A673 (cell line): Measurements from ENCODE around the gene FAM222B. TPM values are rescaled to one million over a fixed set of nuclear protein-coding genes. Genes with fewer than 3 reads are reported as not detected.
A peak's percentile ranks its signal among the peaks of the same experiment; 100 is the strongest.

Source experiments
- BruUV-seq: library from RNA; stranded (reverse); fragments of 400-500 nt; replicated peaks from 2 replicates; lab custom pipeline; 2021; lab: Mats Ljungman, UMichigan
- CTCF ChIA-PET: fragments of 300-600 bp; sonication (Branson Sonifier 250); formaldehyde crosslinking; loops from one replicate; lab custom pipeline; 2022; ENCODE audit warnings: antibody characterized with exemption; lab: Charles Lee
- POLR2A ChIA-PET: fragments of 300-600 bp; sonication (Branson Sonifier 250); formaldehyde crosslinking; loops from one replicate; lab custom pipeline; 2022; ENCODE audit warnings: antibody characterized with exemption; ENCODE audit not compliant: low non-redundant PET; lab: Charles Lee
- DNase-seq: peaks from one replicate; pipeline ENCODE4 v3.0.0-alpha.2; 2015; ENCODE audit warnings: low spot score
- H3K27ac ChIP-seq: fragments of 200-600 bp; sonication (generic); 2 replicates; pipeline ENCODE4 v1.5.1; 2016; ENCODE audit warnings: mixed run types, low read depth, mild to moderate bottlenecking, mixed read lengths, antibody characterized with exemption, low read length; ENCODE audit not compliant: poor library complexity, severe bottlenecking
- H3K27me3 ChIP-seq: fragments of 200-600 bp; sonication (generic); replicated peaks from 2 replicates; pipeline ENCODE4 v1.6.1; 2017; ENCODE audit warnings: mixed run types, low read depth, mild to moderate bottlenecking, mixed read lengths, antibody characterized with exemption, low read length; ENCODE audit not compliant: insufficient read depth, poor library complexity
- H3K36me3 ChIP-seq: fragments of 200-600 bp; sonication (generic); 2 replicates; pipeline ENCODE4 v1.6.1; 2016; ENCODE audit warnings: mixed run types, mild to moderate bottlenecking, mixed read lengths, antibody characterized with exemption, low read length; ENCODE audit not compliant: insufficient read depth, poor library complexity, severe bottlenecking
- H3K4me1 ChIP-seq: fragments of 200-600 bp; sonication (generic); 2 replicates; pipeline ENCODE4 v1.6.1; 2017; ENCODE audit warnings: mixed run types, mild to moderate bottlenecking, mixed read lengths, antibody characterized with exemption, low read length; ENCODE audit not compliant: insufficient read depth, poor library complexity, severe bottlenecking
- H3K4me3 ChIP-seq: fragments of 200-600 bp; sonication (generic); 2 replicates; pipeline ENCODE4 v1.5.1; 2016; ENCODE audit warnings: low read depth, mixed run types, mild to moderate bottlenecking, mixed read lengths, low read length; ENCODE audit not compliant: poor library complexity, severe bottlenecking
- H3K9me3 ChIP-seq: fragments of 200-600 bp; sonication (generic); 2 replicates; pipeline ENCODE4 v1.6.1; 2016; ENCODE audit warnings: mixed run types, low read depth, mild to moderate bottlenecking, mixed read lengths, antibody characterized with exemption, low read length; ENCODE audit not compliant: poor library complexity, severe bottlenecking
- CTCF ChIP-seq: fragments of 300-800, 200-600 bp; sonication (generic); conservative IDR thresholded peaks from 2 replicates; pipeline ENCODE4 v1.5.1; 2017; ENCODE audit warnings: low read depth, mild to moderate bottlenecking, antibody characterized with exemption, low read length, moderate library complexity, mixed read lengths
- EZH2 ChIP-seq: fragments of 200-600 bp; sonication (generic); IDR thresholded peaks from 2 replicates; pipeline ENCODE4 v1.6.1; 2017; ENCODE audit warnings: borderline replicate concordance, low read depth, mild to moderate bottlenecking, mixed read lengths, antibody characterized with exemption, low read length; ENCODE audit not compliant: poor library complexity, severe bottlenecking
- intact Hi-C: fragments of 100-400 bp; cut with micrococcal nuclease; formaldehyde crosslinking; loops from one replicate; pipeline ENCODE4 v1.10.0; 2022; ENCODE audit not compliant: unreplicated experiment
- total RNA-seq: library from RNA; stranded (reverse); gene quantifications from 2 replicates; pipeline ENCODE4 v1.2.3, GENCODE V29; 2021

Gene FAM222B
- total RNA-seq, 1 experiment from 2014 or later: 27.3 TPM

- Histone ChIP-seq H3K4me3 (peak overlapping the region; percentile 97), H3K27ac (peak overlapping the region; percentile 97), H3K36me3 (peaks cover 44% of the 10 kb centered on the region), H3K9me3 (no peaks in the 10 kb centered on the region), H3K27me3 (no peaks in the 10 kb centered on the region), H3K4me1 (peaks cover 32% of the 10 kb centered on the region)
- TF ChIP-seq EZH2 (no peak), CTCF (no peak)
- BruUV-seq: no TSS peak
- intact Hi-C loops: no loop called here
- DNase-seq: peak; percentile 43
- ChIA-PET POLR2A (interaction anchor here (0.6 kb wide), 1 partner anchor 126 kb away, joined by 5 read pairs; no protein-coding TSS in a partner anchor), CTCF (interaction anchor here (0.7 kb wide), 1 partner anchor 10 kb away, joined by 3 read pairs; no protein-coding TSS in a partner anchor)
Observed at GRCh38 chr17:28716740-28717577, 125.6 kb downstream of the FAM222B start.

- no peak for TF ChIP-seq EZH2
- no peak for TF ChIP-seq CTCF
- DNase-seq: no peak
- Histone ChIP-seq H3K4me3 (no peak overlapping the region), H3K27ac (no peak overlapping the region), H3K27me3 (no peaks in the 10 kb centered on the region), H3K9me3 (no peaks in the 10 kb centered on the region), H3K4me1 (peaks cover 30% of the 10 kb centered on the region), H3K36me3 (peaks cover 27% of the 10 kb centered on the region)
- CTCF ChIA-PET: no interaction called here
- no TSS peak for BruUV-seq
- intact Hi-C loops: no loop called here
- POLR2A ChIA-PET: no interaction called here
Observed at GRCh38 chr17:28715217-28715616, 127.4 kb downstream of the FAM222B start.

DNA sequence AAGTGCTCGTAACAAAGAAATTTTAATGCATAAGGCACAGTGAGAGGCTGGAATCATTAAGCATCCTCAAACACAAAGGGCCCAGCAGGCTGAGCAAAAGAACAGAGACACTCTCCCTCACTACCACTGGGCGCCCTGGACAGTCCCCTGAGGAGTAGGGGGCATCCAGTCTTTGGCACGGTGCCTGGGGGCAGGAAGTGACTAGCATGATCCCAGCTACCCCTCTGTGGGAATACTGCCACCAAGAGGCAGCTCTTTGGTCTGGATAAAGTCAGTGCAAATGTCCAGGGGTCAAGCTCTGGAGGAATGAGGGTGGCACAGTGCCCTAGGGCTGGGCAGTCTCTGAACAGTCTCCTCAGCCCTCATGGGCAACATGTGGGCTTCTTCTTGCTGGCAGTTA is 128.3 kb downstream of the FAM222B start:
- no peak for DNase-seq
- Histone ChIP-seq H3K4me3 (no peak overlapping the region), H3K27me3 (no peaks in the 10 kb centered on the region), H3K4me1 (peaks cover 29% of the 10 kb centered on the region), H3K27ac (no peak overlapping the region), H3K9me3 (no peaks in the 10 kb centered on the region), H3K36me3 (peaks cover 27% of the 10 kb centered on the region)
- ChIA-PET POLR2A (no interaction called here), CTCF (no interaction called here)
- BruUV-seq: no TSS peak
- no peak for TF ChIP-seq CTCF
- no peak for TF ChIP-seq EZH2
- intact Hi-C loops: loop anchor here (5.0 kb wide), 1 partner anchor 52 kb away; the partner anchor contains the start of genes SDF2 and SUPT6H
